ENCODE results near the gene CXADR.

Gene CXADR

DNA sequence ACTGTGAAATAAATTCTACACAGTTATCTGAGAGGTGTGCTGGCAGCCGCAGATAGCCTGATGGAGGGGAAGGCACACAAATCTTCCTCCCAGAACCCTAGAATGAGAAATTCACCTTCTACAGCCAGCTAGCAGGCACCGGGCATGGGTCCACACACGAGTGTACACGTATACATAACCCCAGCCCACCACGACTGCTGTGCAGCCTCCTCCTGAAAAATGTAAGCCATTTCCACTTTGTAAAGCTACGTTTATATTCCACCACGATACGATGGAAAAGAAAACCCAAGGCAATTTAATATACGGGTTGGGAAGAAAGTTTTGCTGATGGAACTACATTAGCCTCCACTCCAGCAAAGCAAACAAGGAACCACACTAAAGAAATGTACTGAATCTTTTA is 98.1 kb downstream of the CXADR start:
- DNase-seq, result peak; percentile 4

DNA sequence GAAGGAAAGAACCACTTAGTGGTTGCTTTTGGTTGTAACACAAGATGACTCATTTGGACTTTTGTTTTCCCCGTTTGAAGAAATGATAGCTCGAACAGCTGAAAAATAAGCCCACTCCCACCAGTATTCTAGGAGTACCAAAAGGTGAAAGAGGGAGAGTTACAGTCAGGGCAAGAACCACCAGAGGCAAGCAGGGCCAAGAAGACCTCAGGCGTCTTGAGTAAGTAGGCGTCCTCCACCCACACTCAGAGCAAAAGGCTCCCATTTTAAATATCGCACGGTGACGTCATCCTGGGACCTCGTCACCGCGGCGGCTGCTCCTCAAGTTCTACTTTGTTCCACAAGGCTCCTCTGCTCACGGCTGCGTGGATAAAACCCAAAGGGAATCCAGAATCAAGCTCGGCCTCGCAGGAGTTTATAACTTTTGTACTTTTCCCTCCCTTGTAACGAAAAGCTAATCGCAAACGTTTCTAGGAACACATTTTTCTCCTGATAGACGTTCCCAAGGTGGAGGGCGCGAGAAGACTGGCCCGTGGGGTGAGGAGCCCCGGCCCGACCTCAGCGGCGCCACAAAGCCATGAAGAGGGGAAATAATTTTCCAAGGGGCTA is 98.7 kb downstream of the CXADR start:
- peak; percentile 86 for DNase-seq

DNA sequence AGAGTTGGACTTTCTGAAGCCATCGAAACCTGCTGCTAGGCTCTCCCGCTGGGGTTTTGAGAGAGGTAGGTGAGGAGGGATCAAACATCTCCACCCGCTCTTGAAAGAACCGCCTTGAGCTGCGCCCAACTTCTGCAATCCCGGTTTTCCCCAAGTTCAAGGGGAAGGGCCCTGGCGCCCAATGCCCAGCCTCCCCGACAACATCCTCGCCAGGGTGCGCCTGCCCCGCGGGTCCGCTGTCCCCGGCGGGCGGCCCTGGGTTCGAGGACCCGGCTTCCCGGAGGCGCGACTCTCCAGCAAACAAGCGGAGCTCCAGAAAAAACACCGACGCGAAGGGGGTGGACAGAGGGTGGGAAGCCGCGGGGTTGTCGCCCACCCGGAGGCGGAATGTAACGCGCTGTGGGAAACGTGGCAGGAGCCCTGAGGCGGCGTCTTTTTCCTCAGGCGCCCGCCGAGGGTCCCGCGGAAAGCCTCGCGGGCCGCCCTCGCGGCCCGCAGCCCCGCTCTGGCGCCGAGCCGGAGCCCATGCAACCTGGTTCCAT is 99.3 kb downstream of the CXADR start:
- DNase-seq, result peak; percentile 34

DNA sequence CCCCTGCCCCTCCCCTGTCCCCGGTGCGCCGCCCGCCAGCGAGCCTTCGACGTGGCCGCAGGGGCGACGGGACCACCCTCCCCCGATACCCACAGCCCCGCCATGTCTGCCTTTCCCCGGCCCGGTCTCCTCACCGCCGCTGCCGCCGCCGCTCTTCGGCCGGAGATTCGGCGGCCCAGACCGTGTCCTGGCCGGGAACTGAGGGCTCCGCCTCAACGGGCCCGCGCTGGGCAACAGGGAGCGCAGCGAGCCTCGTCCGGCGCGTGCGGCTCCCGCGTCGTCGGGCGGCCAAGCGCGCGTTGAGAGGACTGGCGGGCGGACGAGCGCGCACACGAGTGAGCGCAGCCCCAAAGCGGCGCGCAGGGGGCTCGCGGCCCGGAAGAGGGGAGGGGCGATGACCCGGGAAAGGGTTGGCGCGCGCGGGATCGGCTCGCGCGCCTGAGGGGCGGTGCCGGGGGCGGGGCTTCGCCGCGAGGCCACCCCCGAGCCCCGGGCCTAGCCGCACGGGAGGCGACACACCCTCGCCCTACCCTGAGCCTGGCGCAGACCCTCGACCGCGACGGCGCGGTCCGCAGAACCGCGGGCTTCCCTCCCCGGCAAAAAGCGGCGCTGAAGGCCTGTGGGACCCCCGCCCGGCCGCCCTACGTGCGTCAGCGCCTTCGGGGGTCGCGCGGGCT is 99.9 kb downstream of the CXADR start, which contains the start of gene BTG3:
Gene BTG3 (minus strand): TSS at position 337 of the 677 bp plus-strand sequence. CDS start 3,757 bp downstream, outside the sequence.
- DNase-seq, result peak; percentile 85

DNA sequence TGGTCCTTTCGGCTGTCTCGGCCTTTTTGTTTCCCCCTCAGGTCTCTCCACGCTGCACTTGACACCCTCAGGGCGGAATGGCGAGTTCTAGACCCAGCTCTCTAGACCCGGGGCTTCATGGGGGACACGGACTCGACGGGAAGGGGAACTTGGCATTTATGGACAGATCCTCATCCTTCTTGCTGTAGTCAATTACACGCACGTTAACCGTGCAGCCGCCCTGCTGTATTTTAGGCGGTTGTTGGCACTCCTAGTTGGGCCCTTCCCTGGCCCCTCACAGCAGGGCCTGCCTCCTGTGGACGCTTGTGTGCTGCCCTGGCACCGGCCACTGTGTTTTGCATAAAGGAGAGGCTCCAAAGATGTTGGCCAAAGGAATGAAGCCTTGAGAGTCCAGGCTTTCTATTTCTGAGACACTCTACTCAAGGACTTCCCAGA is 100.4 kb downstream of the CXADR start:
- peak; percentile 5 for DNase-seq

DNA sequence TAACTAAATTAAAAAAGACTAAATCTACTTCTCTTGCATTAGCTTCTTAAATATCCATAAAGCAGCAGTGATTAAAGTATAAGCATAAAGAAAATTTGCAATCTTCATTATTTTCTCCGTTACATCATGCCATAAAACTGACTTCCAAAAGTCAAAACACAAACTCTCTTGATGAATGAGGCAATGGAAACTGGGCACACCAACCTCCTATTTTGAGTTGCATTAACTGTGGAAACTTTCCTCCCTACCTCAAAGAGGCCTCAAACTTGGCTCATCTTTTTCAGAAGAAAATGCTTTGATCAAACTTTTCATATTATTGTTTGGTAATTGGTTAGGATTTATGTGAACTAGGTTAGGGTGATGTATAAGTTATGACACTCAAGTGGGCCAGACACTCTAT is 104.0 kb downstream of the CXADR start:
- DNase-seq, result no peak

DNA sequence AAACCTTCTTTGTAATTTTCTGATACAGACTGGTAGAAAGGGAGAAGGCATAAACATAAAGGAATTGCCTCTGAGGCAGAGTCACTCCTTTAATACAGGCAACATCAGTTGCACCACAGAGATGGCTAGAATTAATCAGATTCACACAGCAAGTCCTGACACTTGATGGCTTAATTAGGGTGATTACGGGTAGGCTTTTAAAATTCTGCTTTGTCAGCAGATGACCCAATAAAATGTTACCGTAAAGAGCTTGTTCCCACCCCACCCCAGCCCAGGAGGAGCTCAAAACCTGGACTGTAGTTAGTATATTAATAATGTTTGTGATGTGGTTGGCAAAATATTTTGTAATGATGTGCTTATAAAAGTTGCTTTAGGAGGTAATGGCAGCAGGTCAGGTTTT is 109.2 kb downstream of the CXADR start:
- no peak for DNase-seq

DNA sequence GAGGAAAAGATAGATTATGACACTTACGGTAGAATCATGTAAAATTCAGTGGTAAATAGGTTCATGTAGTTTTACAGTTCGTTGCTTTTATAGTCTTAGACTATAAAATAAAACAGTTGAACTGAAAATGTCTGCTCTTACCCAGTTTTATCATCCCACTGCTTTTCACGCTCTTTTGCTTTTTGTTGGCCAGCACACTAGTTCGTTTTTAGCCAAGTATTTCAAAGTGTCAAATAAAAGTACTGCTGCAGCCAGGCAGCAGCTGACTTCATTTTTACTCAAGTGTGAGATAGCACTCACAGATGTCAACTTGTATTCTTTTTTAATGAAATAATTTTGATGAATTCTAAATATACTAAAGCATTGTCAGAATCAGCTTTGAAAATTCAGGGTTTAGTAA is 118.4 kb downstream of the CXADR start:
- DNase-seq, result no peak

DNA sequence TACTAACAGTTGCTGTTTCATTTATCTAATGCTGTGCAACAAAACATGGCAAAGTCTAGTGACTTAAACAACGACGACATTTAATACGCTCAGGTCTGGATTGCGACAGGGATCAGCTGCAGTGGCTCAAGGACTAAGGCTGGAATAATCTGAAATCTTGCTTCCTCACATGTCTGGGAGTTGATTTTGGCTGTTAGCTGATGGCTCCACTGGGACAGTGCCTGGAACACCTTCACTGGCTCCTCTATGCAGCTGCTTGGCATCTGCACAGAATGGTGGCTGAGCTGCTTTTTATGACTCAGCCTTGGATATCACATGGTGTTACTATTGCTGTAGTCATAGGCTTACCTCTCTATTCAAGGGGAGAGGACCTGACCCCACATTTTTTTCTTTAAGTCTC is 123.9 kb downstream of the CXADR start:
- DNase-seq, result no peak

DNA sequence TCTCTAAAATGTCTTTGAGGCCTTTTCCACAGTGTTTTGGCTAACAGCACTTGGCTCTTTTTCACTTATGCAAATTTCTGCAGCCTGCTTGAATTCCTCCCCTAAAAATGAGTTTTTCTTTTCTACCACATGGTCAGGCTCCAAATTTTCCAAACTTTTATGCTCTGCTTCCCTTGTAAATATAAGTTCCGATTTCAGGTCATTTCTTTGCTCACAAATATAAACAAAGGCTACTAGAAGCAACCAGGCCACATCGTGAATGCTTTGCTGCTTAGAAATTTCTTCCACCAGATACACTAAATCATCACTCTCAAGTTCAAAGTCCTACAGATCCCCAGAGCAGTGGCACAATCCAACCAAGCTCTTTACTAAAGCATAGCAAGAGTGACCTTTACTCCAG is 128.0 kb downstream of the CXADR start:
- no peak for DNase-seq

All from activated CD4-positive, alpha-beta T cell treated with anti-CD3 and anti-CD28 coated beads for 48 hours (primary cell).